Measurements from ENCODE around the gene MYH10.

MYH10 gene

GRCh38 chr17:8485491-8485890, 145.0 kb downstream of the MYH10 start:
- Histone ChIP-seq H3K4me3 (ENCODE audit: insufficient read depth, low read length, poor library complexity, severe bottlenecking) (no peak overlapping the region), H3K79me2 (ENCODE audit: insufficient read depth, low read length) (no peaks in the 10 kb centered on the region), H3K9ac (ENCODE audit: low read length) (no peak overlapping the region), H4K20me1 (ENCODE audit: low read depth, low read length) (no peaks in the 10 kb centered on the region), H3K36me3 (ENCODE audit: low read length) (peaks cover 19% of the 10 kb centered on the region), H3F3A (ENCODE audit: insufficient read depth) (no peaks in the 10 kb centered on the region), H3K27me3 (ENCODE audit: low read length) (no peaks in the 10 kb centered on the region), H3K4me2 (ENCODE audit: low read depth, low read length, poor library complexity, severe bottlenecking) (no peak overlapping the region), H3K9me3 (ENCODE audit: insufficient read depth, low read length) (no peaks in the 10 kb centered on the region; the same call in 1 of the 2 replicates), H3K9me2 (replicated peaks; ENCODE audit: insufficient read depth, low read length) (no peaks in the 10 kb centered on the region), H2AFZ (ENCODE audit: low read depth, low read length, severe bottlenecking) (no peak overlapping the region), H3K27ac (ENCODE audit: low read depth, low read length) (no peak overlapping the region)
- TF ChIP-seq CTCF (IDR thresholded peaks at IDR 0.05; ENCODE audit: insufficient read depth, low read length, poor library complexity, severe bottlenecking) (no peak), EZH2phosphoT487 (conservative IDR thresholded peaks at IDR 0.05; ENCODE audit: low read length) (no peak)

GRCh38 chr17:8484465-8484864, 146.1 kb downstream of the MYH10 start:
- no peaks in the 10 kb centered on the region for H3F3A ChIP-seq (ENCODE audit: insufficient read depth)

GRCh38 chr17:8482546-8482945, 148.0 kb downstream of the MYH10 start:
- no peak for TF ChIP-seq CTCF (IDR thresholded peaks at IDR 0.05; ENCODE audit: insufficient read depth, low read length, poor library complexity, severe bottlenecking)
- TF ChIP-seq EZH2phosphoT487 (conservative IDR thresholded peaks at IDR 0.05; ENCODE audit: low read length) = no peak
- no peak overlapping the region for H3K27ac ChIP-seq (ENCODE audit: low read depth, low read length)
- no peak overlapping the region for H3K9ac ChIP-seq (ENCODE audit: low read length)
- H3K9me2 ChIP-seq (replicated peaks; ENCODE audit: insufficient read depth, low read length) = no peaks in the 10 kb centered on the region
- H3K9me3 ChIP-seq (ENCODE audit: insufficient read depth, low read length) = no peaks in the 10 kb centered on the region; the same call in 1 of the 2 replicates
- H3F3A ChIP-seq (ENCODE audit: insufficient read depth) = no peaks in the 10 kb centered on the region
- no peaks in the 10 kb centered on the region for H3K79me2 ChIP-seq (ENCODE audit: insufficient read depth, low read length)
- H3K27me3 ChIP-seq (ENCODE audit: low read length) = no peaks in the 10 kb centered on the region
- H4K20me1 ChIP-seq (ENCODE audit: low read depth, low read length) = no peaks in the 10 kb centered on the region
- no peak overlapping the region for H2AFZ ChIP-seq (ENCODE audit: low read depth, low read length, severe bottlenecking)
- no peak overlapping the region for H3K4me3 ChIP-seq (ENCODE audit: insufficient read depth, low read length, poor library complexity, severe bottlenecking)
- peaks cover 19% of the 10 kb centered on the region for H3K36me3 ChIP-seq (ENCODE audit: low read length)
- no peak overlapping the region for H3K4me2 ChIP-seq (ENCODE audit: low read depth, low read length, poor library complexity, severe bottlenecking)

More at GRCh38 chr17:8484465-8484864, 146.1 kb downstream of the MYH10 start:
- Histone ChIP-seq H4K20me1 (ENCODE audit: low read depth, low read length) (no peaks in the 10 kb centered on the region), H2AFZ (ENCODE audit: low read depth, low read length, severe bottlenecking) (no peak overlapping the region), H3K79me2 (ENCODE audit: insufficient read depth, low read length) (no peaks in the 10 kb centered on the region), H3K9me2 (replicated peaks; ENCODE audit: insufficient read depth, low read length) (no peaks in the 10 kb centered on the region), H3K27me3 (ENCODE audit: low read length) (no peaks in the 10 kb centered on the region), H3K4me2 (ENCODE audit: low read depth, low read length, poor library complexity, severe bottlenecking) (no peak overlapping the region), H3K9me3 (ENCODE audit: insufficient read depth, low read length) (no peaks in the 10 kb centered on the region; the same call in 1 of the 2 replicates), H3K4me3 (ENCODE audit: insufficient read depth, low read length, poor library complexity, severe bottlenecking) (no peak overlapping the region), H3K36me3 (ENCODE audit: low read length) (peaks cover 19% of the 10 kb centered on the region), H3K27ac (ENCODE audit: low read depth, low read length) (no peak overlapping the region), H3K9ac (ENCODE audit: low read length) (no peak overlapping the region)
- TF ChIP-seq EZH2phosphoT487 (conservative IDR thresholded peaks at IDR 0.05; ENCODE audit: low read length) (no peak), CTCF (IDR thresholded peaks at IDR 0.05; ENCODE audit: insufficient read depth, low read length, poor library complexity, severe bottlenecking) (no peak)
